HG03342 (cell line): ENCODE data around the gene IFI27.

ENCODE experiments used
- ATAC-seq: cut with Tn5 transposase; IDR thresholded peaks from one replicate; pipeline ENCODE4 v1.9.1; 2021; ENCODE audit warnings: mild to moderate bottlenecking, moderate library complexity; ENCODE audit not compliant: unreplicated experiment

The IFI27 gene

DNA sequence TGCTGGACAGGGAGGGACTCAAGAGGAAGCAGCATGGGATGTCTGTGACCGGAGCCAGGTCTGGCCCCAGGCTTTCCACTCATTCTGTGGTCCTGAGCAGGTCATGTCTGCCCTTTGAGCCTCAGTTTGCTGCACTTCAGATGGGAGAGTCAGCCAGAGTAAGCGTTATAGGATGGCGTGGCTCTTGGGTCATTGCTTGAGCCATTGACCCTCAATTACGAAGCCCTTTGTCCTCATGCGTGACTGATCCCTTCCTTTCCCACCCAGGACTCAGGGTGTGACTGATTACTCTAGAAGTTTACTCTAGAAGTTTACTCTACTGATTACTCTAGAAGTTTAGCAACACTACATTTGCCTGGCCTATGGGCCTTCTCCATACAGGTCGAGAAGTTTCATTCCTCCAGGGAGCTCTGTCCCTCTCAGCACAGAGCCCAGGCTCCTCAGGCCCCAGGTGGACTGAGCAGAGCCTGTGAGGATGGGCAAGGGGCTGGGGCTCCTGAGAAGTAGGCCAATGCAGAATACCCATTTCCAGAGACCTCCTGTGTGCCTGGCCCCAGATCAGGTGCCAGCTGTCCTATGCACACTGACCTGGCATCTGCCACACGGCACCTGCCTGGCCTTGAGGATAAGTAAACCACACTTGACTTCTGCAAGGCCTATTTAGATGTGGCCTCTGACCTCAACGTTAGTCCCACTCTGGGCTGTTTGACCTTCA is 7.6 kb upstream of the IFI27 start:
- ATAC-seq, result no peak

DNA sequence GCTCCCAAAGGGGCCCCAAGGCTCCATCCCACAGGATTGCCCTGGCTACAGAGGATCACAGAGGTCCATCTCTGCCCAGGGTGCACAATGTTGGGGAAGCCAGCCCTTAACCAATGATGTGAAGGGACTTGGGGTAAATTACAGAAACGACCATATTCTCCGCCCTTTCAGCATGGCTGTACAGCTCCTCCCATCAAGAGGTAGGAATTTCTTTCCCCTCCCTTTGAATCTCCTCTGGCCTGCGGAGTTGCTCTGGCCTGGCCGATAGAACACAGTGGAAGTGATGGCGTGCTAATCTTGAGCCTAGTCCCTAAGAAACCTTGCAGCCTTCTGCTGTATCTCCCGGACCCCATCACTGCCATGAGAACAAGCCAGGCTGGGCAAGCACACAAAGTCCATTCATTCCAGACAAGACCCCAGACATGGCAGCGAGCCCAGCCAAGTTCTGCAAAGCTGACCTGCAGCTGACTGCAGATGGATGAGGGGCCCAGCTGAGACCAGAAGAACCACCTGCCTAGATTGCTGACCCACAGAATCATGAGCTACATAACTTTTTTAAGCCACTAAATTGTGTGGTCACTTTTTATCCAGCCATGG is 6.9 kb upstream of the IFI27 start:
- no peak for ATAC-seq

DNA sequence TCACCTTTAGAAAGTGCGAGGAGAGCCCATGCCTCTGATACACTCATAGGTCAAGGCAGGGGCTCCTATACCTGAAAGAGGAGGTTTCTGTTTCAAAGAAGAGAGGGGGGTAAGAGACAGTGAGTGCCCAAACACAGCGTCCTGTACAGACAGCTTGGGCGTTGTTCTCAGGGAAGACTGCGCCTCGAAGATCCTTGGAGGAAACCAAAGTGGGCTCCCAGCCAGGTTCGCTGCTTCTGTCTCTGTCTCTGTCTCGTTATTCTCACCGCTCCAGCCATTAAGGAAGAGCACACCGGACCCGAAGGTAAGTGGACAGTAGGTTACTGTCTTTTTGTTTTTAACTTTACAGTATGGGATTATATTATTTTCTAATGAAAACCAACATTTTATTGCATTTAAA is 5.8 kb upstream of the IFI27 start:
- no peak for ATAC-seq

DNA sequence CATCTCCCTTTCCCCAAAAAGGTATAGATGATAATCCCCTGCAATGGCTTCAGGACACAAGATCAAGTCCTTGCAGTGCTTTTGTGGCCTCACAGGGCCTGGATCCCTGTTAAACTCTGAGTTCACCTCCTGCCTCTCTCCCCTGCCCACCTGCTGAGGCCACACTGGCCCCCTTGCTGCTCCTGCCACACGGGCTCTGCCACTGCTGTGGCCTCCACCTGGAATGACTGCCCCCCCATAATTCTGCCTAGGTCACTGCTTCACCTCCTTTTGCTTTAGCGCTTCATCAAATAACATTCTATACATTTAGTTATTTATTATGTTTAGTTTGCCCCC is 653 bp upstream of the IFI27 start:
- ATAC-seq, result no peak

DNA sequence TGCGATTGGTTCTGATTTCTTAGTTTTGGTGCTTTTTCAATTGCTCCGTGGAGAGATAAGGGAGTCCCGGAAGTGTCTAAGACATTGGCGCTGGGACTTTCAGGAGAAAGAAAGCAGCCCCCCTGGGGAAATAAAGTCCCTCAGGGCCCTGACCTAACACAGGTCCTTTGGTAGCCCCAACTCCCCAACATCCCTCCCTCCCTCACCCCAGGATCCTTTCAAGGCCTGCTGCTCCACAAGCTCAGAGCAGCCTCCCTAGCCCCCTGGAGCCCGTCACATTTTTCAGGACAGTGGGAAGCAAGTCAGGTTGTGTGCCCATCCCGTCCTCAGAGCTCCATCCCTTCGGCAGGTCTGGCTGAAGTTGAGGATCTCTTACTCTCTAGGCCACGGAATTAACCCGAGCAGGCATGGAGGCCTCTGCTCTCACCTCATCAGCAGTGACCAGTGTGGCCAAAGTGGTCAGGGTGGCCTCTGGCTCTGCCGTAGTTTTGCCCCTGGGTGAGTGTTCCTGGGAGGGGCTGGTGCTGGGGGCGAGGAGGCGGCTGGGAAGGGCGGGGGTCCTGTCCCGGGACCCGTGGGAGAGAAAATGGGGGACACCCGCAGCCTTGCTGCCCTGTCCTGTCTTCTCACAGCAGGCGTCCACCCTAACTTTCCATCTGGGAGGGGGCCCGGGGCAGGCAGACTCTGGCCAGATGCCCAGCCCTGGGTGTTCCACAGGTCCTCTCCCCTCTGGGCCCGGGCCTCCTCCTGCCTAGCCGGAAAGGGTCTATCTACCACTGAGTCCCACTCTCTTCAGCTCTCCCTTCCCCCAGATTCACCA is 950 bp downstream of the IFI27 start:
- no peak for ATAC-seq

DNA sequence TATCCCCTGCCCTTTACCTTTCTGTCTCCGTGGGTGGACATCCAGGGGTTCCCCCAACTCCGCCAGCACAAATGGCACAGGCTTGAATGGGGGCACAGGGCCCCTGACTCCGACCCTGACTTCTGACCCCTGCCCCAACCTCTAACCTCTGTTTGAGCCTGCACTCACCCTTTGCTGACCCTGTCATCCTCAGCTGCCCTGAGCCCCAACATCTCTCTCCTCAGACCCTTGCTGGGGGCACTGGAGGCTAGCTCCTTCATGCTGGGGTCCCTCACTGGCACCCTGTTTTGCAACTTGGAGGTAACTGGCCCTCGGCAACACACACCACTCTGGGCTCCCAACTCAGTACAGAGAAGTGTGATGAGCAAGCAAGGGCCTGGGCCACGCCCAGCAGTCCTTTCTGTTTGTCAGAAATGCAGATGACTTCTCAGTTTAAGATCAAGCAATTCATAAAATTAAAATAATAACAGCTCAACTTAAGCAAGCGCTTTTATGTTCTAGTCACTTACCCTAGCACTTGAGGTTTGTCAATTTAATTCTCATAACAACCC is 2.1 kb downstream of the IFI27 start:
- ATAC-seq, result no peak

DNA sequence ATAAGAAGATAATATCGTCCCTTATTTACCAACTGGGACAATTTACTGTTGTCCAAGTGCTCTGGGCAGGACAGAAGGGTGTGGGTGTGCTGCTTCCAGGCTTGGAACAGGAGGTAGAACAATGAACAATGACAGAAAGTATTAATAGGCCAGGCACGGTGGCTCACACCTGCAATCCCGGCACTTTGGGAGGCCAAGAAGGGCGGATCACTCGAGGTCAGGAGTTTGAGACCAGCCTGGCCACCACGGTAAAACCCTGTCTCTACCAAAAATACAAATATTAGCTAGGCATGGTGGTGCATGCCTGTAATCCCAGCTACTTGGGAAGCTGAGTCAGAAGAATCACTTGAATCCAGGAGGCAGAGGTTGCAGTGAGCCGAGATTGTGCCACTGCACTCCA is 2.5 kb downstream of the IFI27 start:
- no peak for ATAC-seq

DNA sequence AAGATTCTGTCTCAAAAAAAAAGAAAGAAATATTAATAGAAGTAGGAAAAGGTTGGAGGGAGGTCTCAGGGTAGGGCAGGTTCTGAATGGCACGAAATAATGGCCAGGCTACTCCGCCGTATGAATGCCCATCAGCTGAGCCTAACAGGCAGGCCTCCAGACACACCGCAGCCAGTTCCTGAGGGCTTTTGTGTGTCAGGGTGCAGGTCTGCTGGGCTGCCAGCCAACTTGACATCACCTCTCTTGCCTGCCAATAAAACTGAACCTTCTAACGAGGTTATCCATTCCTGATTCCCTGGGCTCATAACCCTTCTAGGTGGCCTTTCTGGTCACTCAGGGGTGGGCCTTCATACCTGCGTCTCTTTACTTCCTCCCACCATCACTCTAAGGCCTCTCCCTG is 3.0 kb downstream of the IFI27 start:
- no peak for ATAC-seq

DNA sequence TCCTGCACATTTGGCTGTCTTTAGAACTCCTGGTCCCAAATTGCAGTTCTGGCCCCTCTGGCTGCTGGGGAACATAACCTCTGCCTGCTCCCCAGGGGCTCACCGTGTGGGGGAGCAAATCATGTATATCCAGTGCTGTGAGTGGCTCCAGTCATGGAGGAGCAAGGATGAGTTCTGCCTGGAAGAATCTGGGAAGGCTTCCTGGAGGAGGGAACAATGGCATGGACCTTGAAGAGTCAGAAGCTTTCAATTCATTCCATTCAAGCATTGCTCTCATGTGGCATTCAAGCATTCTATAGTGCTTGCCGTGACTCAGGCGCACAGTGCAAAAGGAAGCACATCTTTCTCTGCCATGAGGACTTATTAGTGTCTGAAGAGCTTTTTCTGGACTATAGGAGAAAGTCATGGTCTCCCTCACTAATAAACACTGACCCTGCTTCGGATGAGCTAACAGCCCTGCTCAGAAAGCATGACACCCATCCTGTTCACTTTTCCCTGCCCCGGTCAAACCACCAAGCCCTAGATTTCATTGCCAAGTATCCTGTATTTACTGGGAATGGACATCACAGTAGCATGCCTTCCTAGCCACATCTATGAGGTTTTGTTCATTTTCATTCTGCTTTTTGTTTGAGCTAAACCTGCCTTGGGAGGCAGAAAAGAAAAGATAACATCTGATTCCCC is 3.5 kb downstream of the IFI27 start:
- no peak for ATAC-seq

DNA sequence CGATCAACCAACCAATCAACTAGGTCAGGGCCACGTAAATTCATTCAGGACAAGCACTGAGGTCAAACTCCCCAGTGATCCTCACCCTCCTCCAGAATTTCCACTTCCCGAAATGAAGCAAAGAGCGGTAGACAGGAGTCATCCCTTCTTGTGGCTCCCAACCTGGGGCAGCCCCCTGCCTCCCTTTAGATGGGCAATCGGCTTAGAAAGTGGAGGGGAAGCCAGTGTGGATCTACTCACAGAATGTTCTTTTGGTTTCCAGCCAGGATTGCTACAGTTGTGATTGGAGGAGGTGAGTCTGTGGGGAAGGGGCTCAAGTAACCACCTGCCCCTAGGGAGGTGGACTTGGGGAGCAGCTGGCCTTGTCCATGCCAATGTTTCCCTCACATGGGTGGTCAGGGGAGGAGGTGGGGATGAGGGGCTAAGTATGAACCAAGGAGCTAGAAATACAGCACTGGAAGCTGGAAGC is 4.1 kb downstream of the IFI27 start:
- ATAC-seq, result no peak

DNA sequence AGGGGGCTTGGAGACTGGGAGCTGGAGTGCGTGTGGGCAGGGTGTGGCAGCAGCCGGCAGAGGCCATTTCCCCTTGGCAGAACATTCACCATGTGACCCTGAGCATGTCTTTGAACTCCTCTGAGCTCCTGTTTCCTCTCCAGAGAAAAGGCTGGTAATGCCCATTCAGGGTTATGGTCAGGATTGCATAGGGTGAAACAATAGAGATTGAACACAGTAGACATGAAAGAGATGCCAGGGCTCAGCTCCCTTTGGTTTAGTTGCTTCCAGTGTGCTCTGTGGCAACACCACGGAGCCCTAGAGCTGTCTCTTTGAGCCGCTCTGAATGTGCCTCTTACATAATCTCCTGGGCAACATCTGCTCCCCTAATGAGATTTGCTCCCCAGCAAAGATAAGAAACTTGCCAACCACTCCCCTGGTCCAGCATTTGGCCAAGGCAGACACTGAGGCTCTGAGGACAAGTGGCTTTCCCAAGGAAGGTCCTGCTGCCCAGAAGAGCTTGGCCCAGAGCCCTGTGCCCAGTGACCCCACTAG is 4.6 kb downstream of the IFI27 start:
- ATAC-seq, result no peak

DNA sequence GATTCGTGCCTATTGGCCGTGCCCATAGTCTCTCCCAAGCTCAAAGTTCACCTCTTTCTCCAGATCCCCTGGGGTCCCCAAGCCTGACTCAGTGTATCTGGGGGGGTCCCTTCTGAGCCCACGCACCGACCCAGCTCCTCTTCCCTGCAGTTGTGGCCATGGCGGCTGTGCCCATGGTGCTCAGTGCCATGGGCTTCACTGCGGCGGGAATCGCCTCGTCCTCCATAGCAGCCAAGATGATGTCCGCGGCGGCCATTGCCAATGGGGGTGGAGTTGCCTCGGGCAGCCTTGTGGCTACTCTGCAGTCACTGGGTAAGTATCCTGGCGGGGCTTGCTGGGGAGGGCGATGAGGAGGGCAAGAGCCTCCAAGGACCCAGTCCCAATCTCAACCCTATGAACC is 5.1 kb downstream of the IFI27 start:
- ATAC-seq, result no peak

DNA sequence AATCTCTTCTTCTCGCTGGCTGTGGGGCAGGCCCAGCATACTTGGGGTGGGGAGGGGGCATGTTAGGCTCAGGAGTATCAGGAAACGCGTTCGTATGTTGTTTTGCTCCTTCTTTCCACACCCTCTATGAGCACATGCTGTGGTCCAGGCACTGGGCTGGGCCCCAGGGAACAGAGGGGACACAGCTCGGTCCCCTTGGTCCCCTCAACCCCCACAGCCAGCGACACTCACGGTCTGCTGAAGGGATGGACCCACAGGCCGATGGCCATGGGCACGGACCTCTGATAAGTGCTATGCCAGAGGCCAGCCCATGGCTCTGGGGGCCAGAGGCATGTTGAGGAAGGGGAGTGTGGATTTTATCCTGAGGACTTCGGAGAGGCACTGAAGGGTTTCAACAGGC is 6.2 kb downstream of the IFI27 start:
- no peak for ATAC-seq

DNA sequence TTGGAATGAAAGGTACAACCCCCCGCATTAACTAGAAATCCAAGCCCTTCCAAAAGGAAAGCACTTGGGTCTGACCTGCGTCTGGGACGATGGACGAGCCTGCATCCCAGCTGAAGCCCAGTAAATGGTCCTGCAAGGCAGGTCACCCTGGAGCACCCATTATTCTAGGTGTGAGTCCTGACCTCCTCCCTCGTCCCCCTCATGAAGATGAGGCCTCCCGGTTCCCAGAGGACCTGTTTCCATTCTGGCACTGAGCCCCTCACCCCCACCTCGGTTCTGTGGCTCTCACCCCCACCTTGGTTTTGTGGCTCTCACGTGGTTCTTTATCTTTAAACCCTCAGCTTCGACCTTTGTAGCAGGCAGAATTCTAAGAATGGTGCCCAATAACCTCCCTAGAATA is 7.3 kb downstream of the IFI27 start:
- ATAC-seq, result no peak

DNA sequence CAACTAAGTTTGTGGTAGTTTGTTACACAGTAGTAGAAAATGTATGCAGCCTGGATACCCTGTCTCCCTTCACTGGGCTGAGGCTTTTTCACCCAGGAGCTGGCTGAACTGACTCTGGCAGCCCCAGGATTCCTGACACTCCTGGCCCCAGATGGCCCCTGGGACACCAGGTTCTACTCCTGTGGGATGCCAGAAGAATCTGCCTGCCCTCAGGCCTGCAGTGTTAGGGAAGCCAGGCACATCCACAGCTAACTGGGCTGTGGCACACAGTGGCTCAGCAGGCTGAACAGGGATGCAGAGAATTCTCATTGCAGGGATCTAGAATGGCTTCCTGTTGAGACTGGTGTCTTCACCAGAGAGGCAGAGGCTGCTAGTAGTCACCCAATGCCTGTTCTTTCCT is 8.5 kb downstream of the IFI27 start:
- ATAC-seq, result no peak

DNA sequence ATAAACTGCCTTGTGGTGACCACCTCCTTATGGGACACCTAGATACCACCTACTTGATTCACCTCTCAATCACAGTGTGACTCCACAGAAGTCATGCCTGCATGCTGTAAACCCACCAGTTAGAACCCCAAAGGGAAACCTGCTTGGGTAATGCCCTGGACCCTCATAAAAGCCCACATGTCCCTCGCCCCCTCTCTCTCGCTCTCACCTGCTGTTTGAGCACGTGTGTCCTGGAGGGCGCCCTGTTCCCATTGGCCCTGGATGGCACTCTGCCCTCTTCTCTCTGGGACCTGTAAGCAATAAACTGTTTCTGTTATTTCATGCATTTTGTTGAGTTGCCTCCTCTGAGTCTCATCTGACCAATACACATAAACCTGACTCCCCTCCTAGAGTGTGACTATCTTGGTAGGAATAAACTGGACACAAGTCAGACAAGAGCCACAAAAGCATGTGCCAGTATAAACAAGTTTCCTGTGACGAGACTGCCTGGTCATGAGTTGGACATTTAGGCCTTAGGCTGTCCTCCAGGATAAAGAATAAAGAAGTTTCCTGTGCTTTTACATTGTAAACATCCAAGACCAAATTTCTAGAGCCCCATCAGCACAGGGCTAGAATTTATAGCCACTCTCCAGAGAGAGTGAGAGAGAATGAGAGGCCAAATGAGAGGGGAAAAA is 10.3 kb downstream of the IFI27 start:
- no peak for ATAC-seq

DNA sequence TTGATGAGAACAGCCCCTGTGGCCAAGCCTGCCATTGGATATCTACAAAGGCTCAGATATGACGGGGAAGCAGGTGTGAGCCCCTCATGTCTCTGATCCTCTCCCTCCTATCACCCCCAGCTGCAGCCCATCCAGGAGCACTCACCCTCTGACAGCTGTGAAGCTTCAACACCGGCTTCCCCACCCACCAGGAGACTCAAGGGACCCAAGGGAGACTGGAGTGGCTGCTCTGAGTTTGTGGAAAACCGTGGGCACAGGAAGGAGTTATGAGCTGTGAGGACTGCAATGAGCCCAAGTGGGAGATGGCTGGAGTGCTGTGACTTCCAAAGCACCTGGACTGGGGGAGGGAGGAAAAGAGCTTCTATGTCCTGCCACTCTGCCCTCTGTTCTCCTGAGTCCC is 10.9 kb downstream of the IFI27 start:
- ATAC-seq, result no peak

DNA sequence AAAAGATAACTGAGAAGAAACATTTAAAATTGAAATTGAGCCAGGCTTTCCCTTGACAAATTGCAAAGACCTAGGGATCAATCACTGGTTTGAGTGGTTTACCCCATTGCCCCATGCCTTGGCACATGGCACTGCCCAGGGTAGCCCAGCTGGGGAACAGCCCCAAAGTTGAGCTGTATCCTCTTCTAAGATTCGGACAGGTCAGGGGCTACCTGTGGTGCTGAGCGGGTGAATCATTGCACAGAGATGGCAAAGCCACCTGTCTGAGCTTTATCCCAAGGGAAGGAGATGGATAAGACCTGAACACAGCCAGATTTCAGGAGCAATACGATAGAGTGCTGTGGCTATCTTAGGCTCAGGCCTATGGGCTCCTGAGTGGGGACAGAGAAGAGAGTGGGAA is 11.9 kb downstream of the IFI27 start:
- ATAC-seq, result no peak

DNA sequence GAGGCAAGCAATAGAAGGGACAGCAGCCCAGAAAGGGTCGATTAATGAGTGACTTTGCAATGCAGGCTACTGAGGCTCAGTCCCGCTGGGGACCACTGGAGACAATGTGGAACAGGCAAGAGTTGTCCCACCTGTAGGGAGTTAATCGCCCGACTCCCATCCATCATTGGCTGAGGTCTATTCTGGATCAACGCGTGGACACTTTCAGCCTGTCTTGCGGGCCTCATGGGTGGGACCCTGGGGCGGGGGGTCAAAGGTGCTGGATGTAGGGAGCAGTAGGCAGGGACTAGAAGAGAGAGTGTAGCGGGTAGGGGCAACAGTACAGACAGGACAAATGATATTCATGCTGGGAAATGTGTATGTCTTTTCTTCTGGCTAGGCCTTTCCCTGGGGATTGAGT is 12.8 kb downstream of the IFI27 start:
- ATAC-seq, result no peak

DNA sequence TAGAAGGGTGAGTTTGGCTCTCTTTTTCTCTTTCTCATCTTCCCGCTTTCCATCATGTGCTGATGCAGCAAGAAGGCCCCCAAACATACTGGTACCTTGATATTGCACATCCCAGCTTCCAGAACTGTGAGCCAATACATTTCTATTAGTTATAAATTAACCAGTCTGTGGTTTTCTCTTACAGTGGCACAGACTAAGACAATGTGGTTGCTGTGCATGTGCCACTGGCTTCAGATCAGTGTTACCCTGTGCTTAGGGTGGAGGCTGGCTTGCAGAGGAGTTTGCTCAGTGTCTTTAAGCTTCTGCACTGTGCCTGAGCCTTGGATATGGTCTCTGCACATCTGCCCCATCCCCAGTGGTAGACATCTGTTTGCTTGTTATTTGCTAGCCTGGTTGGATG is 13.3 kb downstream of the IFI27 start:
- no peak for ATAC-seq
